ENCODE data around the gene DNAH17. TPM values are rescaled to one million over a fixed set of nuclear protein-coding genes. Genes with fewer than 3 reads are reported as not detected.

The DNAH17 gene
- polyA plus RNA-seq, 3 donors, result 0.01 to 0.51 (median 0.11) TPM

- H3K4me1 ChIP-seq (ENCODE audit: control insufficient read depth in 1 of 2, insufficient read depth in 2 of 2, low read length in 2 of 2), result peaks cover 22 to 31% of the 10 kb centered on the region in 2 donors
- H3K36me3 Mint-ChIP-seq, result peaks cover 87 to 91% of the 10 kb centered on the region in 2 donors
- no peak overlapping the region for H3K9ac ChIP-seq (ENCODE audit: insufficient read depth, low read length, poor library complexity, severe bottlenecking)
- DNase-seq, result no peak
- H3K9me3 Mint-ChIP-seq, result peaks cover 0 to 3% (median 0%) of the 10 kb centered on the region in 7 donors
- TF ChIP-seq CTCF (IDR thresholded peaks at IDR 0.05), result no peak
- peaks cover 0 to 2% (median 0%) of the 10 kb centered on the region in 3 donors for H3K27me3 Mint-ChIP-seq (ENCODE audit: low read depth in 3 of 3)
- peak overlapping the region in 1 of 2 donors; percentile 13 for H3K27ac ChIP-seq (ENCODE audit: low read depth in 1 of 2, low read length in 2 of 2)
- no peak overlapping the region for H3K4me3 Mint-ChIP-seq
- no peak overlapping the region for H3K4me2 ChIP-seq (replicated peaks; ENCODE audit: extremely low read depth, low read length, poor library complexity, severe bottlenecking)
- H2AFZ ChIP-seq (ENCODE audit: insufficient read depth, low read depth, low read length, poor library complexity, severe bottlenecking), result no peak overlapping the region
- intact Hi-C loops (cut with micrococcal nuclease), result loop anchor here (5.0 to 10.0 kb wide), 3 partner anchors 59 to 306 kb away; partner anchors contain the start of gene SOCS3 (in 1 of the 2)
- no peak overlapping the region for H3K4me3 ChIP-seq (replicated peaks in 1 of 3; ENCODE audit: low read depth in 2 of 3, low read length in 3 of 3)
- H3K27me3 ChIP-seq (ENCODE audit: control insufficient read depth in 2 of 2, insufficient read depth in 2 of 2, low read length in 2 of 2), result no peaks in the 10 kb centered on the region
- H3K79me2 ChIP-seq (ENCODE audit: insufficient read depth, low read length), result peaks cover 38% of the 10 kb centered on the region
- peaks cover 14% of the 10 kb centered on the region for H4K20me1 ChIP-seq (ENCODE audit: insufficient read depth, low read length)
- WGBS (ENCODE audit: insufficient coverage), result 97% methylated on average over 4 of the region's 6 CpGs
- H3K36me3 ChIP-seq (replicated peaks in 1 of 2; ENCODE audit: control insufficient read depth in 1 of 2, insufficient read depth in 2 of 2, low read length in 2 of 2), result peaks cover 59 to 69% of the 10 kb centered on the region in 2 donors
- H3K27ac Mint-ChIP-seq, result peak overlapping the region in 6 of 7 donors; percentile 57 to 99 (median 88)
- H3K9me3 ChIP-seq (replicated peaks in 1 of 2; ENCODE audit: control insufficient read depth in 1 of 2, insufficient read depth in 1 of 2, low read length in 2 of 2), result no peaks in the 10 kb centered on the region
- H3K4me1 Mint-ChIP-seq, result peaks cover 36% of the 10 kb centered on the region
Observed at GRCh38 chr17:78421084-78421533, 156.1 kb downstream of the DNAH17 start.

GRCh38 chr17:78419970-78420815 is 157.0 kb downstream of the DNAH17 start:
- H3K27me3 Mint-ChIP-seq (ENCODE audit: low read depth in 3 of 3), result no peaks in the 10 kb centered on the region
- peaks cover 86 to 91% of the 10 kb centered on the region in 2 donors for H3K36me3 Mint-ChIP-seq

More at GRCh38 chr17:78419970-78420815, 157.0 kb downstream of the DNAH17 start:
- H3K4me1 ChIP-seq (ENCODE audit: control insufficient read depth in 1 of 2, insufficient read depth in 2 of 2, low read length in 2 of 2), result peaks cover 27 to 34% of the 10 kb centered on the region in 2 donors
- intact Hi-C loops (cut with micrococcal nuclease), result loop anchor here (5.0 to 10.0 kb wide), 4 partner anchors 58 to 305 kb away; partner anchors contain the start of gene SOCS3 (in 1 of the 2)
- no peak for TF ChIP-seq CTCF (IDR thresholded peaks at IDR 0.05)
- H3K9ac ChIP-seq (ENCODE audit: insufficient read depth, low read length, poor library complexity, severe bottlenecking), result no peak overlapping the region
- no peak overlapping the region for H3K4me2 ChIP-seq (replicated peaks; ENCODE audit: extremely low read depth, low read length, poor library complexity, severe bottlenecking)
- Mint-ChIP-seq H3K9me3 (peaks cover 0 to 3% (median 0%) of the 10 kb centered on the region in 7 donors), H3K4me3 (no peak overlapping the region), H3K27ac (peak overlapping the region; percentile 43 to 99 (median 85)), H3K4me1 (peaks cover 42% of the 10 kb centered on the region)
- H4K20me1 ChIP-seq (ENCODE audit: insufficient read depth, low read length), result peaks cover 14% of the 10 kb centered on the region
- H3K9me3 ChIP-seq (replicated peaks in 1 of 2; ENCODE audit: control insufficient read depth in 1 of 2, insufficient read depth in 1 of 2, low read length in 2 of 2), result no peaks in the 10 kb centered on the region
- no peak overlapping the region for H3K4me3 ChIP-seq (replicated peaks in 1 of 3; ENCODE audit: low read depth in 2 of 3, low read length in 3 of 3)
- H3K36me3 ChIP-seq (replicated peaks in 1 of 2; ENCODE audit: control insufficient read depth in 1 of 2, insufficient read depth in 2 of 2, low read length in 2 of 2), result peaks cover 54 to 69% of the 10 kb centered on the region in 2 donors
- DNase-seq, result no peak
- H3K27me3 ChIP-seq (ENCODE audit: control insufficient read depth in 2 of 2, insufficient read depth in 2 of 2, low read length in 2 of 2), result no peaks in the 10 kb centered on the region
- peak overlapping the region in 1 of 2 donors; percentile 61 for H3K27ac ChIP-seq (ENCODE audit: low read depth in 1 of 2, low read length in 2 of 2)
- H2AFZ ChIP-seq (ENCODE audit: insufficient read depth, low read depth, low read length, poor library complexity, severe bottlenecking), result no peak overlapping the region
- peaks cover 47% of the 10 kb centered on the region for H3K79me2 ChIP-seq (ENCODE audit: insufficient read depth, low read length)
- 96% methylated on average over 21 of the region's 22 CpGs for WGBS (ENCODE audit: insufficient coverage)

All from CD14-positive monocyte (primary cell).